Fibroblast of lung (primary cell): Measurements from ENCODE around the gene RNU4-1.

ENCODE experiments used
- CTCF ChIP-seq, 2 donors: IDR thresholded peaks in 1 of 2; conservative IDR thresholded peaks in 1 of 2; 1 replicate in 1 of 2; 2 replicates in 1 of 2; pipeline ENCODE4 v1.5.1; 2011 to 2012; ENCODE audit warnings: low read length in 2 of 2, control low read depth in 1 of 2, inconsistent platforms in 1 of 2, low read depth in 1 of 2, mild to moderate bottlenecking in 1 of 2
- EZH2 ChIP-seq: IDR thresholded peaks from 2 replicates; pipeline ENCODE4 v1.5.1; 2012; ENCODE audit warnings: low read length, control low read depth, mild to moderate bottlenecking; ENCODE audit errors: missing control alignments

GRCh38 chr12:120249875-120250795 is 42.9 kb downstream of the RNU4-1 start:
- TF ChIP-seq CTCF (conservative IDR thresholded peaks at IDR 0.05 in 1 of 2, IDR thresholded peaks at IDR 0.05 in 1 of 2; ENCODE audit: low read depth in 1 of 2, low read length in 2 of 2) (no peak), EZH2 (no peak)
